ENCODE results near the gene SEMA6B.
"Not testable (repeated sequence)": the region's sequence is repeated elsewhere in the genome, so short reads cannot be mapped to it uniquely, and the experiment has no call there.

The SEMA6B gene, protein sequence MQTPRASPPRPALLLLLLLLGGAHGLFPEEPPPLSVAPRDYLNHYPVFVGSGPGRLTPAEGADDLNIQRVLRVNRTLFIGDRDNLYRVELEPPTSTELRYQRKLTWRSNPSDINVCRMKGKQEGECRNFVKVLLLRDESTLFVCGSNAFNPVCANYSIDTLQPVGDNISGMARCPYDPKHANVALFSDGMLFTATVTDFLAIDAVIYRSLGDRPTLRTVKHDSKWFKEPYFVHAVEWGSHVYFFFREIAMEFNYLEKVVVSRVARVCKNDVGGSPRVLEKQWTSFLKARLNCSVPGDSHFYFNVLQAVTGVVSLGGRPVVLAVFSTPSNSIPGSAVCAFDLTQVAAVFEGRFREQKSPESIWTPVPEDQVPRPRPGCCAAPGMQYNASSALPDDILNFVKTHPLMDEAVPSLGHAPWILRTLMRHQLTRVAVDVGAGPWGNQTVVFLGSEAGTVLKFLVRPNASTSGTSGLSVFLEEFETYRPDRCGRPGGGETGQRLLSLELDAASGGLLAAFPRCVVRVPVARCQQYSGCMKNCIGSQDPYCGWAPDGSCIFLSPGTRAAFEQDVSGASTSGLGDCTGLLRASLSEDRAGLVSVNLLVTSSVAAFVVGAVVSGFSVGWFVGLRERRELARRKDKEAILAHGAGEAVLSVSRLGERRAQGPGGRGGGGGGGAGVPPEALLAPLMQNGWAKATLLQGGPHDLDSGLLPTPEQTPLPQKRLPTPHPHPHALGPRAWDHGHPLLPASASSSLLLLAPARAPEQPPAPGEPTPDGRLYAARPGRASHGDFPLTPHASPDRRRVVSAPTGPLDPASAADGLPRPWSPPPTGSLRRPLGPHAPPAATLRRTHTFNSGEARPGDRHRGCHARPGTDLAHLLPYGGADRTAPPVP

DNA sequence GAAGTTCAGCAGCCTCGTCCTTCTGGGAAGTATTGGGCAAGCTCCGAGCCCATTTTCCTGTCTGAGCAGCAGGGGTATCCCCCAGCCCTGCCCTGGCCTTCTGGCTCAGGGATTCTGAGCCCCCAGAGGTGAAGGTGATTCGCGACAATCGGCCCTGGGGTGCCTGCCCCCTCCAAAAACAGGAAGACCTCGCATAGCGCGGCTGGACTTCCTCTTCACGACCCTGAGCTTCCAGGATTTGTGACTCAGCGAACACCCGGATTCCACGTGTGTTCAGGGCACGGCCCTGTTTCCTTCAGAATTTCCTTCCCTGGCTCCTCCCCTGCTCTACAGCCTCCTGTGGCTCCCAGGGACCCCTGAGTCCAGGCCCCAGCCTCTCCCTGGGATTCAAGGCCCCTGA is at the start of gene SEMA6B:
Gene SEMA6B, minus strand, starts transcription at position 116 of the 400 bp plus-strand sequence. CDS start 1,227 bp downstream, outside the sequence.
- DNase-seq (ENCODE audit: low read depth) = no peak

DNA sequence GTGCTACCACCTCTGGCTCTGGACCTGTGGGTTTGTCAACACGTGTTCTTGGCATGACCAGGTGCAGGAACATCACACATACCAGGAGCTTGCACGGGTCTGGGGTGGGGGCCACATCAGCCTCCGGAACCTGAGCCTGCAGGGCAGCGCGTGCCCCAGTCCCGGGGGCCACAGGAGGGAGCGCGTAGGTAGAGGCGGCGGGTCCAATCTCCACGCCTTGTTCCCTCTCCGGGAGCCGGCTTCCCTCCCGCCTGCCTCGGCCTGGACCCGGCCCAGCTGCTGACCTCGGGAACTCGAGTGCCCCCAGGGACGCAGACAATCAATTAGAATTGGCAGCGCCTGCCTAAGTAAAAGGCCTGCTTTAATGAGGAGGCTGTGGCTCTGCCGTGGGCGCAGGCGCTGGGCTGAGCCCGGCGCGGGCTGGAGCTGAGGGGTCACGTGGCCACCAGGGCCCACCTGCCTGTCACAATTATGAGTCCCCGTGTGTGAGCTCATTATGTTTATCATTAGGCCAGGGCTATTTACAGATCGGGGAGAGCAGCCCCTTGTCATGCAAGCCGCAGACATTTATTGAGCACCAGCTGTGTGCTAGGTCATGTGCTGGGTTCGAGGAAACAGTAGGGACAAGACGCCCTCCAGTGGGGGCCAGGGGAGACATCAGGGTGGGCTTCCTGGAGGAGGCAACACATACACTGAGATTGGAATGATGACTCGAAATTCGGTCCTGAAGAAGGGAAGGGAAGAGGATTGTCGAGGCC is 47.6 kb upstream of the SEMA6B start:
- DNase-seq (ENCODE audit: low read depth) = no peak

DNA sequence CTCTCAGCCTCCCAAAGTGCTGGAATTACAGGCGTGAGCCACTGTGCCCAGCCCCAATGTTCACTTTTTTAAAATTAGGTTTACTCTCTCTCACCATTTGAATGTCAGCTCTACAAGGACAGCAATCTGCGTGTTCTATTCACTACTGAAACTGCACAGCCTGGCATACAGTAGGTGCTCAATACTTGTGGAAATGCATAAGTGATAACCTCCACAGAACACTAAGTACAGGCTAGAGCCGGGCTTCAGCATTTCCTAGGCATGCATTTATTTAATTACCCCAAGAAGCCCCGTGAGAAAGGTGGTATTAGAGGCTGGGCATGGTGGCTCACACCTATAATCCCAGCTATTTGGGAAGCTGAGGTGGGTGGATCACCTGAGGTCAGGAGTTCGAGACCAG is 46.7 kb upstream of the SEMA6B start:
- DNase-seq (ENCODE audit: low read depth) = no peak

DNA sequence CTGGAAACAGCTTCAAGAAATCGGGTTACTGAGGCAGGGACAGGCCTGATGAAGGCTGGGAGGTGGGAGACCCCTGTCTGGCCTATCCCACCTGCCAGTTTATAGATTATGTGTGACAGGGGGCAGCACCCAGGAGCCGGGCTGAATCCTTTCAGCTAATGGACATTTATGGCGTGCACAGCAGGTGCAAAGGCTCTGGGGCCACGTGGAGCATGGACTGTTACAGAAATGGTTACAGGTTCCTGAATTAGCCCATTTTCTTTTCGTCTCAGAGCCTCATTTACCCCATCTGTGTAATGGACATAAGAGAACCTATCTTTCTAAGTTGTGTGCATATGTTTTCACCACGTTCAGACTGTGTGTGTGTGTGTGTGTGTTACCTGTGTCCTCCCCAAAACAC is 45.4 kb upstream of the SEMA6B start:
- DNase-seq (ENCODE audit: low read depth) = no peak

DNA sequence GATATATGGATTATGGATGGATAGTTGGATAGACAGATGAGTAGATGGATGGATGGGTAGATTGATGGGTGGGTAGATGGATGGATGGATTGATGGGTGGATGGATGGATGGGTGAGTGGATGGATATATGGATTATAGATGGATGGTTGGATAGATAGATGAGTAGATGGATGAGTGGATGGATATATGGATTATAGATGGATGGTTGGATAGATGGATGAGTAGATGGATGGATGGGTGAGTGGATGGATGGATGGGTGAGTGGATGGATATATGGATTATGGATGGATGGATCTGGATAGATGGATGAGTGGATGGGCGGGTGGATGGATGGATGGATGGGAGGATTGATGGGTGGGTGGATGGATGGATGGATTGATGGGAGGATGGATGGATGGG is 43.4 kb upstream of the SEMA6B start:
- DNase-seq (ENCODE audit: low read depth) = no peak

DNA sequence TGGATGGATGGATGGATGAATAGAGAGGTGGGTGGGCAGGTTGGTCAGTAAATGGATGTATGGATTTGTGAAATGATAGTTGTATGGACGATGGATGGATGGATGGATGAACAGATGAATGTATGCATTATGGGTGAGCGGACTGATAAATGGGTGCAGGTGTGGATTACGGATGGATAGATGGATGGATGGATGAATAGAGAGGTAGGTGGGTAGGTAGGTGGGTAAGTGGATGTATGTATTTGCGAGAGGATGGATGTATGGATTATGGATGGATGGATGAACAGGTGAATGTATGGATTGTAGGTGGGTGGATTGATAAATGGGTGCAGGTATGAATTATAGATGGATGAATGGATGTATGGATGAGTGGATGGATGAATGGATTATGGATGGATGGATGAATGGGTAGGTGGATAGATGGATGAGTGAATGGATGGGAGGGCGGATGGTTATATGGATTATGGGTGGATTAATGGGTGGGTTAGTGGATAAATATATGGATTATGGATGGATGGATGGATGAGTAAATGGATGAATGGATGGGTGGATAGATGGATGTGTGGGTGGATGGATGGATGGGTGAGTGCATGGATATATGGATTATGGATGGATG is 42.8 kb upstream of the SEMA6B start:
- no peak for DNase-seq (ENCODE audit: low read depth)

DNA sequence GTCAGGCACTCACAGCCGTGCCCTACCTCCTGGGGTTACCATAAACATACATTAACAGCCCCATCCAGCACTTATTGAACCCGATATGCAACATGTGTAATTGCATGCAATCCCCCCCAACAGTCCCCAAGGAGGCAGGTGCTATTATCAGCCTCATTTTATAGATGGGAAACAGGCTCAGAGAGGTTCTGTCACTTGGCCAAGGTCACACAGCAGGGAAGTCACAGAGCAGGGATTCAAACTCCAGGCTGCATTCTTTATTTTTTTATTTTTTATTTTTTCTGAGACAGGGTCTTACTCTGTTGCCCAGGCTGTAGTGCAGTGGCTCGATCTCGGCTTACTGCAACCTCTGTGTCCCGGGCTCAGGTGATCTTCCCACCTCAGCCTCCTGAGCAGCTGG is 41.4 kb upstream of the SEMA6B start:
- no peak for DNase-seq (ENCODE audit: low read depth)

DNA sequence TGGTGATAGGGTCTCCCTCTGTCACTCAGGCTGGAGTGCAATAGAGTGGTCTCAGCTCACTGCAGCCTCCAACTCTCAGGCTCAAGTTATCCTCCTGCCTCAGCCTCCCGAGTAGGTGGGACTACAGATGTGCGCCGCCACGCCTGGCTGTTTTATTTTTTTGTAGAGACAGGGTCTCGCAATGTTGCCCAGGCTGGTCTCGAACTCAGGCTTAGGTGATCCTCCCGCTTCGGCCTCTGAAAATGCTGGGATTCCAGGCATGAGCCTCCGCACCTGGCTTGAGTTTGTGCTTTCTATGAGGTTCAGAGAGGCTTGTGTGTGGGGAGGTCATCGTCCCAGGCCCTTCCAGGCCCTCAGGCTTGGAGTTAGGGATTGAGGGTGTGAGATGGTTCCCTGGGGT is 40.6 kb upstream of the SEMA6B start:
- DNase-seq (ENCODE audit: low read depth) = no peak

DNA sequence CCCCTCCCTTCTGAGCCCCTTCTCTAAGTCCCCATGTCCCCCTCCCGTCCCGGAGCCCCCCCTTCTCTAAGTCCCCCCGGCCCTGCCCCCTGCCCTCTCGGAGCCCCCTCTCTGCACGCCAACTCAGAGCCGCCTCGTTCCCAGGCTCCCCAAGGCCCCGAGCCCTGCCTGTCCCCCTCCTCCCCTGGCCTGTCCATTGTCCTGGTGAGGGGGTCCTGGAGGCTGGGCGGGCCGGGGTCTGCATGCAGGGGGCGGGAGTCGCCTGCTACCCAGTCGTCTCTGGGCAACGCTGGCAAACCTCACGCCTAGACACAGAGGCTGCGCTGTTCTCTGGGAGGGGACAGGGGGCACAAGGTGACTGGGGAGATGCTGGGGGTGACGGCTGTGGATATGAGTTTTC is 39.2 kb upstream of the SEMA6B start:
- DNase-seq (ENCODE audit: low read depth) = no peak

DNA sequence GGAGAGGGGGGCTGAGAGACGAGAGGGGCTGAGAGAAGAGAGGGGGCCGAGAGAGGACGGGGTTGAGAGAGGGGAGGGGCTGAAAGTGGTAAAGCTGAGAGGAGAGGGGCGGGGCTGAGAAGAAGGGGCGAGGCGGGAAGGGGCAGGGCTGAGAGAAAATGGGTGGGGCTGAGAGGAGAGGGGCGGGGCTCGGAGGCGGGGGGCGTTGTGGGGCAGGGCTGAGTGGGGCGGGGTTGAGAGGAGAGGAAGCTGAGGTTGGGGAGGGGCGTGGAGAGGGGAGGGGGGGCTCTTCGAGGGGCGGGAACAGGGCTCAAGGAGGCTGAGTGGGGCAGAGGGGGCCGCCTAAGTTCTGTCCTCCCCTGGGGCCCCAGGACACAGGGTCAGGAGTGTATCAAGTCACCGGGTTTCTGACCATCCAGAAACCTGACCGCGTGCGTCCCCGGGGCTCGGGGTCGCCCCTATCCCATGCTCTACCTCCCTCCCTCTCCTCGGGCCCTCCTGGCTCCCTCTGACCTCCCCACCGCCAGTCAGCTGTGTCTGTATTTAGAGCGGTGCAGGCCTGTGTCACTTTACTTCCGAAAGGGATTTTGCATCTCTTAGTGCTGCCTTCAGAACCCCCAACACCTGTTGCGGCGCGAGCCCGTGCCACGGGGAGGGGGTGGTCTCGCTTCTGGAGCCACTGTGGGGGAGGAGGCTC is 38.6 kb upstream of the SEMA6B start:
- DNase-seq (ENCODE audit: low read depth) = no peak

DNA sequence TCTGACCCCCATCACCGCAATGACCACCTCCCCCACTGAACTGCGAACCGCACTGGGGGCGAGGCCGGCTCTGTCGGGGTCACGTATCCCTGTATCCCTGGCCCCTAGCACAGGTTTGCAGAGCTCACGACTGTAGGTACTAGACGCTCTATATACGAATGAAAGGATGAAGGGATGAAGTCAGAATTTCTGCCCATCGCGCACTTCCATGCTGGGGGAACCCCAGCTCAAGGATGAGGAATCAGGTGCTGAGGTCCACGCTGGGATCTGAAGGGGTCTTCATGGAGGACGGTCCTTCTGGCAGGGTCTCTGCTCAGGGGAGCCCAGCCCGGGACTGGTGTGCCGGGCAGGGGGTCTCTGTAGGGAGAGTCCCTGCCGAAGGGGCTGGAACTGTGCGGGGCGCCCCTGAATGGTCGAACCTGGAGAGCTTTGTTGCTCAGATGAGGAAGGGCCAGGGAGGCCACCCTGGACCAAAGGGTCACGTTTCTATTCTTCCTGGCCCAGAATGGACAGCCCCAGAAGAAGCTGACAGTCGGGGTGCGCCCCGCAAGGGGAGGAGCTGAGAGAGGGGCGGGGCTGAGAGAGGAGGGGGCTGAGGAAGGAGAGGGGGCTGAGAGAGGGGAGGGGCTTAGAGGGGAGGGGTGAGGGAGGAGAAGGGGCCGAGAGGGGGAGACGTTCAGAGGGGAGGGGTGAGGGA is 37.9 kb upstream of the SEMA6B start:
- no peak for DNase-seq (ENCODE audit: low read depth)

DNA sequence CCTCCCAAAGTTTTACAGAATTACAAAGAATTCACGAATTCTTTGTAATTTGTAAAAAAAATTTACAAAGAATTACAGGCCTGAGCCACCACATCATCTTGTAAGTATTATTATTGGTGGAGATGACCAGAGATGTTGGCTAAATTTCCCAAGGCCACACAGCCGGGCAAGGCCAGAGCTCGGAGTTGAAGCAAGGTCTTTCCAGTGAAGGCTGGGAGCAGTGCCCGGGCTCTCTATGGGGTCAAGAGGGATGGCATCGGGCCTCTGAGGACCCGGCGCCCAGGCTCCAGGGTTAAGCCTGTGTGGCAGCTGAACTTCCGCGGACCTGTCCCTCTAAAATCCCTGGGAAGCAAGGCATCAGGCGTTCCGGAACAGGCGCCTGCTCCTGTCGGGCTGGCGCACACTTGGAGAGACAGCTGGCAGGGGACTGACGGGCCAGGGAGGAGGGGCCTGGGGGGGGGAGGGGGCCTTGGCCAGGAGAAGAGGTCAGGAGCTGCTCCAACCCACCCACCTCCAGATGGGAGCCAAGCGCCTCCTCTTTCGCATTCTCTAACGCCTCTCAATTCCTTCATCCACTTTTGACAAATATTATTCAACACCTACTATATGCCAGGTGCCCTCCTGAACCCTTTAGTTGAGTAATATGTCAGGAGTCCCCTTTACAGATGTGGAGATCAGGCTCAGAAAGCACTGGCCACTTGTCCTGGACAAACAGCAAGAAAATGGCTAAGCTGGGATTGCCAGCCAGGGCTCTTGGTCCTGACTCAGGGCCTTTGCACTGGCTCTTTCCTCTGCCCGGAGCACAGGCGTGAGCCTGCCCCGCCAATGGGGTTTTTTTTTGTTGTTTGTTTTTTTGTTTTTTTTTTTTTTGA is 36.8 kb upstream of the SEMA6B start:
- no peak for DNase-seq (ENCODE audit: low read depth)

DNA sequence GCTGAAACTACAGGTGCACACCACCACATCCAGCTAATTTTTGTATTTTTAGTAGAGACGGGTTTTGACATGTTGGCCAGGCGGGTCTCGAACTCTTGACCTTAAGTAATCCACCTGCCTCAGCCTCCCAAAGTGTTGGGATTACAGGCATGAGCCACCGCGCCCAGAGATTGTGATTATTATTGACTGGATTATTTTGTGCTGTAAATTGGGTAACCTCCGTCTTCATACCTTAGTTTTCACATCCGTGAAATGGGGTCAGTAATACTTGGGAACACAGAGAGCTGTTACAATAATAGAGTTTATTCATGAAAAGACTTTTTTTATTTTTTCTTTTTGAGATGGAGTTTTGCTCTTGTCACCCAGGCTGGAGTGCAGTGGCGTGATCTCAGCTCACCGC is 35.7 kb upstream of the SEMA6B start:
- not testable (repeated sequence) for DNase-seq (ENCODE audit: low read depth)

DNA sequence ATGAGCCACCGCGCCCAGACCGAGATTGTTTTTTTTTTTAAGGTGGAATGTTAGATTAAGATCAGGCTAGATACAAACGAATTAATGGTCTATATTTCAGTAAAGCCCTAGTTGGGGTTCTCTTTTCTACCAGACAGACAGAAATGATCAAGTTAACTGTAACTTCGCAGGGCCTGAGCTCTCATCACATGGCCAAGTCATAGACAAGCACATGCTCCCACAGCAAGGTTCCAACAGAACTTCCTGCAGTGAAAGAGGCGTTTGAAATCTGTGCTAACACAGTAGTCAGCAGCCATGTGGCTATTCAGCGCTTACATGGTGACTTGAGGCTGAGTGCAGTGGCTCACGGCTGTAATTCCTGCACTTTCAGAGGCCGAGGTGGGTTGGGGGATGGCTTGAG is 34.7 kb upstream of the SEMA6B start:
- no peak for DNase-seq (ENCODE audit: low read depth)

DNA sequence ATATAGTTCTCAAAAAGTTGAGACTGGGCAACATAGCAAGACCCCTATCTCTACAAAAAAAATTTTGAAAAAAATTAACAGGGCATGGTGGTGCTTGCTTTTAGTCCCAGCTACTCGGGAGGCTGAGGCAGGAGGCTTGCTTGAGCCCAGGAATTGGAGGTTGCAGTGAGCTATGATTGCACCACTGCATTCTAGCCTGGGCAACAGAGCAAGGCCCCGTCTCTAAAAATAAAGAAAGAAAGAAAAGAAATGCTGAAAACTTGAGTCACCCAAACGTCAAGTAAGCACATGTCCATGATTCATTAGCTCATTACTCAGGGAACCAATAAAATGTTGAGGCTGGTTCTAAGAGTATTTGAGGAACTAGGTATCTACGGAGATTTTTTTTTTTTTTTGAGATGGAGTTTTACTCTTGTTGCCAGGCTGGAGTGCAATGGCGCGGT is 33.9 kb upstream of the SEMA6B start:
- DNase-seq (ENCODE audit: low read depth) = no peak

DNA sequence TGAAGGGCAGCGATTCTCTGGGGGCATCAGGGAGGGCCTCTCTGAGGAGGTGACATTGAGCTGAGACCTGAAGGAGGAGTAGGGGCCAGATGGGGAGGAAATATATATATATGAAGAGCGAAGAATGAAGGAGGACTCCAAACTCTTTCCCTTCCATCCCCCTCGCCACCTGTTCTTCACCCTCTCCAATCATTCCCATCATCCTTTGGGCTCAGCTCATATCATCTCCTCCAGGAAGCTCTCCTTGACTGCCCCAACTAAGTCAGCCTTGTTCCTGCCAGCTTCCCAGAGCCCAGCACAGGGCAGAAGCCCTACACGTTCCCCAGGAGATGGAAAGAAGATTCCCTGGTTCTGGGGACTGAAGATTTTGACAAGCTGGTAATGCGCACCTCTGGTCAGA is 33.0 kb upstream of the SEMA6B start:
- DNase-seq (ENCODE audit: low read depth) = no peak

DNA sequence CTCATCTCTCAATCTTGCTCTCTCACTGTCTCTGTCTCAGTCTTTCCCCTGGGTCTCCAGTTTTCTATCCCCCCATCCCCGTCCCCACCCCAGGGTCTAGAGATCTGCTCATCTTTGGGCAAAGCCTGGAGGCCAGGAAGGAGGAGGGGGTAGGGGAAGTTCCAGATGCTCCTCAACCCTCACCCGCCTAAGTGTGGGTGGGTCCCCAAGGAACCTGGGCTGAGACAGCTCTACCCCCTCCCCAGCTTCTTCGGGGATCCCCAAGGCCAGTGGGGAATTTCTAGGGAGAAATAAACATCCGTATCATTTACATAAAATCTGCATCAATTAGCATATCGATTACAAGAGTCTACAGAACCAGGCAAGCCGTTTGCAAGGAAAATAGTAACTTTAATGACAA is 31.8 kb upstream of the SEMA6B start:
- no peak for DNase-seq (ENCODE audit: low read depth)

DNA sequence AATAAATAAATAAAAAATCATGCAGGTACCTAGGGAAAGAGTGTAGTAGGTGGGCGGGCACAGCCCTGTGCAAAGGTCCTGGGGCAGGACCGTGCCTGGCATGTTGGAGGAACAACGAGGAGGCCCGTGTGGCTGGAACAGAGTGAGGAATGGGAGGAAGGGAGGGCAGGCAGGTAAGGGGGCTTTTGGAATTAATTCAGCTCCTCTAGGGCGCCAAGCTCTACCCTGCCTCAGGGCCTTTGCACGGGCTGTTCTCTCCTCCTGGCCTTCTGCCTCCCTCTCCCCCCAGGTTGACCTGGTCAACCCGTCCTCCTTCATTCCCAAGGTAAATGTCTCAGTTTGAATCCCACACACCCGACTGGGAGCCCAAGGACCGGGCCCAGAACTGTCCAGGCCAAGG is 31.1 kb upstream of the SEMA6B start:
- no peak for DNase-seq (ENCODE audit: low read depth)

DNA sequence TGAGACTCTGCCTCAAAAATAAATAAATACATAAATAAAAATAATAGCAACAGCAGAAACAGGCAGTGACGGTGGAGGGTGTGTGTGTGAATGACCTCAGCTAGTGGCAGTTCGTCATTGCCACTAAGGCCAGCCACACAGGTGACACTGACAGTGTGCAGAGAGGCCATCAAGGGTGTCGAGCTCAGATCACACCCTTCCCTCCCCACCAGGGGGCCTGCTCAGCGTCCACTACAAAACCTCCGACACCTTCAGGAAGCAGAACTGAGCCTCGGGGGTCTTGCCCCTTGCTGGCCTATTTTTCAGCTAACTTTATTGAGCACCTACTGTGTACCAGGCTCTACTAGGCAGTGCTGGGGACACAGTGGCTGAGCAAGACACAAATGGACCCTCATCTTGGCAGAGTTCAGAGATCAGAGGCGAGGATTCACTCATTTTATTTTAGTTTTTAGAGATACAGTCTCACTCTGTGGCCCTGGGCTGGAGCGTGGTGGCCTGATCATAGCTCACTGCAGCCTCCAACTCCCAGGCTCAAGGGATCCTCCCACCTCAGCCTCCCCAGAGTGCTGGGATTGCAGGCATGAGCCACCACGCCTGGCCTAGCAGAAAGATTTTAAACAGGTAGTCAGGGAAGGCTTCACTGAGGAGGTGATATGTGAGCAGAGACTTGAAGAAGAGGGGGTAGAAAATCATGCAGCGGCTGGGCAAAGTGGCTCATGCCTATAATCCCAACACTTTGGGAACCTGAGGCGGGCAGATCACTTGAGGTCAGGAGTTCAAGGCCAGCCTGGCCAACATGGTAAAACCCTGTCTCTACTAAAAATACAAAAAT is 30.3 kb upstream of the SEMA6B start:
- DNase-seq (ENCODE audit: low read depth) = no peak
